ENCODE data around the gene C12orf76.

GRCh38 chr12:110050927-110051326, 2.6 kb upstream of the C12orf76 start:
- TF ChIP-seq, protein P1, sequence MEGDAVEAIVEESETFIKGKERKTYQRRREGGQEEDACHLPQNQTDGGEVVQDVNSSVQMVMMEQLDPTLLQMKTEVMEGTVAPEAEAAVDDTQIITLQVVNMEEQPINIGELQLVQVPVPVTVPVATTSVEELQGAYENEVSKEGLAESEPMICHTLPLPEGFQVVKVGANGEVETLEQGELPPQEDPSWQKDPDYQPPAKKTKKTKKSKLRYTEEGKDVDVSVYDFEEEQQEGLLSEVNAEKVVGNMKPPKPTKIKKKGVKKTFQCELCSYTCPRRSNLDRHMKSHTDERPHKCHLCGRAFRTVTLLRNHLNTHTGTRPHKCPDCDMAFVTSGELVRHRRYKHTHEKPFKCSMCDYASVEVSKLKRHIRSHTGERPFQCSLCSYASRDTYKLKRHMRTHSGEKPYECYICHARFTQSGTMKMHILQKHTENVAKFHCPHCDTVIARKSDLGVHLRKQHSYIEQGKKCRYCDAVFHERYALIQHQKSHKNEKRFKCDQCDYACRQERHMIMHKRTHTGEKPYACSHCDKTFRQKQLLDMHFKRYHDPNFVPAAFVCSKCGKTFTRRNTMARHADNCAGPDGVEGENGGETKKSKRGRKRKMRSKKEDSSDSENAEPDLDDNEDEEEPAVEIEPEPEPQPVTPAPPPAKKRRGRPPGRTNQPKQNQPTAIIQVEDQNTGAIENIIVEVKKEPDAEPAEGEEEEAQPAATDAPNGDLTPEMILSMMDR (IDR thresholded peaks at IDR 0.05 in 4 of 5, conservative IDR thresholded peaks at IDR 0.05 in 1 of 5): no peak
- TF ChIP-seq POLR2A (IDR thresholded peaks at IDR 0.05): no peak
